HepG2 (cell line): ENCODE results near the gene TFEB. TPM values are rescaled to one million over a fixed set of nuclear protein-coding genes. Genes with fewer than 3 reads are reported as not detected.

Experiments
- ERF ChIP-seq: IDR thresholded peaks from 2 replicates; pipeline ENCODE4 v1.6.1; 2018; ENCODE audit warnings: missing biosample characterization, missing genetic modification reagents
- EZH2 ChIP-seq: conservative IDR thresholded peaks from 2 replicates; pipeline ENCODE4 v1.6.1; 2012; ENCODE audit warnings: mild to moderate bottlenecking, low read depth, low read length, moderate library complexity
- ISX ChIP-seq: sonication (generic); formaldehyde crosslinking; conservative IDR thresholded peaks from 2 replicates; pipeline ENCODE4 v1.5.0; 2020; ENCODE audit warnings: missing genetic modification reagents
- MAFG ChIP-seq: sonication (generic); formaldehyde crosslinking; IDR thresholded peaks from 2 replicates; pipeline ENCODE4 v1.5.1; 2020; ENCODE audit warnings: mild to moderate bottlenecking, missing genetic modification reagents
- MED8 ChIP-seq: sonication (generic); formaldehyde crosslinking; IDR thresholded peaks from 2 replicates; pipeline ENCODE4 v1.8.1; 2023; ENCODE audit warnings: mild to moderate bottlenecking, missing genetic modification reagents; ENCODE audit not compliant: insufficient replicate concordance
- MIER2 ChIP-seq: IDR thresholded peaks from 2 replicates; pipeline ENCODE4 v1.6.1; 2016; ENCODE audit warnings: missing biosample characterization, missing genetic modification reagents
- MTA1 ChIP-seq: sonication (generic); formaldehyde crosslinking; IDR thresholded peaks from 2 replicates; pipeline ENCODE4 v1.4.0; 2020; ENCODE audit warnings: missing genetic modification reagents, mild to moderate bottlenecking, borderline replicate concordance
- MYNN ChIP-seq: sonication (generic); formaldehyde crosslinking; IDR thresholded peaks from 2 replicates; pipeline ENCODE4 v1.4.0; 2020; ENCODE audit warnings: mild to moderate bottlenecking, low read depth, missing genetic modification reagents
- NCOA2 ChIP-seq: sonication (generic); formaldehyde crosslinking; IDR thresholded peaks from 2 replicates; pipeline ENCODE4 v1.8.0; 2022; ENCODE audit warnings: inconsistent platforms
- RXRA ChIP-seq: sonication (generic); formaldehyde crosslinking; IDR thresholded peaks from 2 replicates; pipeline ENCODE4 v1.5.1; 2020; ENCODE audit warnings: missing genetic modification reagents
- TEAD3 ChIP-seq: optimal IDR thresholded peaks from 2 replicates; pipeline ENCODE3; 2016; ENCODE audit warnings: borderline replicate concordance
- TGIF2 ChIP-seq: IDR thresholded peaks from 2 replicates; pipeline ENCODE4 v1.6.1; 2016; ENCODE audit warnings: control low read depth, missing compliant biosample characterization
- ZNF121 ChIP-seq: sonication (generic); formaldehyde crosslinking; IDR thresholded peaks from 2 replicates; pipeline ENCODE4 v1.5.0; 2020; ENCODE audit warnings: mild to moderate bottlenecking, missing genetic modification reagents
- ZNF430 ChIP-seq: sonication (generic); formaldehyde crosslinking; IDR thresholded peaks from 2 replicates; pipeline ENCODE4 v1.9.0; 2021; ENCODE audit warnings: mild to moderate bottlenecking, missing genetic modification reagents
- ZNF484 ChIP-seq: sonication (generic); formaldehyde crosslinking; IDR thresholded peaks from 2 replicates; pipeline ENCODE4 v1.5.1; 2020; ENCODE audit warnings: mild to moderate bottlenecking, low read depth, missing genetic modification reagents, borderline replicate concordance
- ZNF768 ChIP-seq: sonication (generic); formaldehyde crosslinking; IDR thresholded peaks from 2 replicates; pipeline ENCODE4 v1.4.0; 2020; ENCODE audit warnings: missing genetic modification reagents
- ZSCAN30 ChIP-seq: sonication (generic); formaldehyde crosslinking; IDR thresholded peaks from 2 replicates; pipeline ENCODE4 v1.5.0; 2020; ENCODE audit warnings: mild to moderate bottlenecking, missing genetic modification reagents
- polyA plus RNA-seq, 8 experiments: library from polyadenylated mRNA; depleted of rRNA in 3 of 8; stranded (reverse) in 7 of 8; unstranded in 1 of 8; fragments of >200 nt; fragmentation: Illumina TruSeq in 4 of 8; extraction: Trizol in 4 of 8; gene quantifications; 2 replicates each; pipeline versions ENCODE4 v1.2.1 to v1.2.3, GENCODE V29; 2011 to 2016; ENCODE audit warnings: low read depth in 4 of 8, missing spikeins in 1 of 8, mixed read lengths in 1 of 8; ENCODE audit not compliant: insufficient read depth in 1 of 8
- total RNA-seq, 5 experiments: library from RNA; depleted of rRNA; stranded (reverse); fragments of >200 nt; fragmentation: Illumina TruSeq; extraction: Trizol; gene quantifications; 2 replicates each; pipeline ENCODE4 v1.2.3, GENCODE V29; 2016; ENCODE audit warnings: low read depth in 1 of 5
- TF ChIP-seq, protein P1 (sequence below): sonication (generic); formaldehyde crosslinking; IDR thresholded peaks from 2 replicates; pipeline ENCODE4 v1.4.0; 2020; ENCODE audit warnings: missing genetic modification reagents
- TF ChIP-seq, protein P2 (sequence below): sonication (generic); formaldehyde crosslinking; IDR thresholded peaks from 2 replicates; pipeline ENCODE4 v1.5.0; 2020; ENCODE audit warnings: missing genetic modification reagents
- TF ChIP-seq, protein P3 (sequence below): sonication (generic); formaldehyde crosslinking; IDR thresholded peaks from 2 replicates; pipeline ENCODE4 v1.8.0; 2022; ENCODE audit warnings: mild to moderate bottlenecking, missing genetic modification reagents, moderate library complexity
- TF ChIP-seq, protein P4 (sequence below): sonication (generic); formaldehyde crosslinking; IDR thresholded peaks from 2 replicates; pipeline ENCODE4 v1.4.0; 2020; ENCODE audit warnings: missing genetic modification reagents

Gene TFEB
- total and polyA plus RNA-seq, 2 of the 13 experiments (the other 11 are each of a cell fraction or from before 2014, with no cell fraction given): 13.3 to 18.7 TPM

DNA sequence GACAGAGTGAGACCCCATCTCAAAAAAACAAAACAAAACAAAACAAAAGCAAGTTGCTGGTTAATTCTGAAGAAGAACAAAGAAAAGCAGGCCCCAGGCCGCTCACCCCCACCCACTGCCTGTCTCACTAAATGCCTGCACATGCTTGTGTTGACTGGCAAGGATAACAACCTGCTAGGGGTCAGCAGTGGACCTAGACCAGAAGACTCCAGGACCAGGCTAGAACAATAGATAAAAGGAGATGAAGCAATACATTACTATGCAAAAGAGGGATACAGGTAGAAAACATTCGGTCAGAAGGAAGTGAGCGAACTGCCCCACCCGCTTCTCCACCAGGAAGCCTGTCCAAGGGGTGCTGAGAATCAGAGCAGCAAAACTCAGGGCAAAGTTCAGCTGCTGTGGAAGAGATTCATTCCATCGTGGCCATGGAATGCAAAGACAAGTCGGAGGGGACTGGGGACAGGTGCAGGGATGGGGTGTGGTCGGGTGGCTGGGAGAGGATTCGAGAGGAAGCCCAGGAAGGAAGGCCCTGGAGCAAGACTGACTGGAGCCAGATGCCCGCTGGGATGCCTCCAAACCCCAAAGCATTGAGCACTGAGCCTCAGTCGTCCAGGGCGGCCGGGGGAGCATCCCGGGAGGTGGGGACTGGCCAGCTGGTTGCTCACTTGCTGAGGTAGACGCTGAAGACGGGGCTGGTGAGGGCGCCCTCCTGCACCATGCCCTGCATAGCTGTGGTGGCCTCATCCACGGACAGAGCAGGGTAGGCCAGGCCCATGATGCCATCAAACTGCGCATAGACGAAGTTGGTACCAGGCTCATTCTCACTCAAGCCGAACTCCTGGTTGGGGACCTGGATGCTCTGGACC, 6.5 kb upstream of the TFEB start (continued):
- TF ChIP-seq, protein P1, sequence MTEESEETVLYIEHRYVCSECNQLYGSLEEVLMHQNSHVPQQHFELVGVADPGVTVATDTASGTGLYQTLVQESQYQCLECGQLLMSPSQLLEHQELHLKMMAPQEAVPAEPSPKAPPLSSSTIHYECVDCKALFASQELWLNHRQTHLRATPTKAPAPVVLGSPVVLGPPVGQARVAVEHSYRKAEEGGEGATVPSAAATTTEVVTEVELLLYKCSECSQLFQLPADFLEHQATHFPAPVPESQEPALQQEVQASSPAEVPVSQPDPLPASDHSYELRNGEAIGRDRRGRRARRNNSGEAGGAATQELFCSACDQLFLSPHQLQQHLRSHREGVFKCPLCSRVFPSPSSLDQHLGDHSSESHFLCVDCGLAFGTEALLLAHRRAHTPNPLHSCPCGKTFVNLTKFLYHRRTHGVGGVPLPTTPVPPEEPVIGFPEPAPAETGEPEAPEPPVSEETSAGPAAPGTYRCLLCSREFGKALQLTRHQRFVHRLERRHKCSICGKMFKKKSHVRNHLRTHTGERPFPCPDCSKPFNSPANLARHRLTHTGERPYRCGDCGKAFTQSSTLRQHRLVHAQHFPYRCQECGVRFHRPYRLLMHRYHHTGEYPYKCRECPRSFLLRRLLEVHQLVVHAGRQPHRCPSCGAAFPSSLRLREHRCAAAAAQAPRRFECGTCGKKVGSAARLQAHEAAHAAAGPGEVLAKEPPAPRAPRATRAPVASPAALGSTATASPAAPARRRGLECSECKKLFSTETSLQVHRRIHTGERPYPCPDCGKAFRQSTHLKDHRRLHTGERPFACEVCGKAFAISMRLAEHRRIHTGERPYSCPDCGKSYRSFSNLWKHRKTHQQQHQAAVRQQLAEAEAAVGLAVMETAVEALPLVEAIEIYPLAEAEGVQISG (CRISPR knock-in tag): peak; percentile 57
- TF ChIP-seq, protein P2, sequence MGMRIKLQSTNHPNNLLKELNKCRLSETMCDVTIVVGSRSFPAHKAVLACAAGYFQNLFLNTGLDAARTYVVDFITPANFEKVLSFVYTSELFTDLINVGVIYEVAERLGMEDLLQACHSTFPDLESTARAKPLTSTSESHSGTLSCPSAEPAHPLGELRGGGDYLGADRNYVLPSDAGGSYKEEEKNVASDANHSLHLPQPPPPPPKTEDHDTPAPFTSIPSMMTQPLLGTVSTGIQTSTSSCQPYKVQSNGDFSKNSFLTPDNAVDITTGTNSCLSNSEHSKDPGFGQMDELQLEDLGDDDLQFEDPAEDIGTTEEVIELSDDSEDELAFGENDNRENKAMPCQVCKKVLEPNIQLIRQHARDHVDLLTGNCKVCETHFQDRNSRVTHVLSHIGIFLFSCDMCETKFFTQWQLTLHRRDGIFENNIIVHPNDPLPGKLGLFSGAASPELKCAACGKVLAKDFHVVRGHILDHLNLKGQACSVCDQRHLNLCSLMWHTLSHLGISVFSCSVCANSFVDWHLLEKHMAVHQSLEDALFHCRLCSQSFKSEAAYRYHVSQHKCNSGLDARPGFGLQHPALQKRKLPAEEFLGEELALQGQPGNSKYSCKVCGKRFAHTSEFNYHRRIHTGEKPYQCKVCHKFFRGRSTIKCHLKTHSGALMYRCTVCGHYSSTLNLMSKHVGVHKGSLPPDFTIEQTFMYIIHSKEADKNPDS (CRISPR knock-in tag): no peak
- TF ChIP-seq MYNN (no peak), ZNF484 (CRISPR knock-in tag) (no peak), TEAD3 (peak; percentile 97), EZH2 (no peak), ZSCAN30 (no peak), MTA1 (CRISPR knock-in tag) (no peak), ZNF430 (CRISPR knock-in tag) (0 out of 2 replicates have a peak, but pooled peaks have one; percentile 45), ZNF768 (peak; percentile 10), ISX (CRISPR knock-in tag) (no peak), ERF (CRISPR knock-in tag) (no peak), TGIF2 (CRISPR knock-in tag) (peak; percentile 51; the same call in 1 of the 2 replicates), RXRA (CRISPR knock-in tag) (peak; percentile 47; the same call in 1 of the 2 replicates), MAFG (CRISPR knock-in tag) (no peak), NCOA2 (CRISPR knock-in tag) (peak; percentile 70; the same call in 1 of the 2 replicates), ZNF121 (0 out of 2 replicates have a peak, but pooled peaks have one; percentile 26), MIER2 (CRISPR knock-in tag) (peak; percentile 50; the same call in 1 of the 2 replicates), MED8 (CRISPR knock-in tag) (no peak)
- TF ChIP-seq, protein P3, sequence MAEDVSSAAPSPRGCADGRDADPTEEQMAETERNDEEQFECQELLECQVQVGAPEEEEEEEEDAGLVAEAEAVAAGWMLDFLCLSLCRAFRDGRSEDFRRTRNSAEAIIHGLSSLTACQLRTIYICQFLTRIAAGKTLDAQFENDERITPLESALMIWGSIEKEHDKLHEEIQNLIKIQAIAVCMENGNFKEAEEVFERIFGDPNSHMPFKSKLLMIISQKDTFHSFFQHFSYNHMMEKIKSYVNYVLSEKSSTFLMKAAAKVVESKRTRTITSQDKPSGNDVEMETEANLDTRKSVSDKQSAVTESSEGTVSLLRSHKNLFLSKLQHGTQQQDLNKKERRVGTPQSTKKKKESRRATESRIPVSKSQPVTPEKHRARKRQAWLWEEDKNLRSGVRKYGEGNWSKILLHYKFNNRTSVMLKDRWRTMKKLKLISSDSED (CRISPR knock-in tag): no peak
- TF ChIP-seq, protein P4, sequence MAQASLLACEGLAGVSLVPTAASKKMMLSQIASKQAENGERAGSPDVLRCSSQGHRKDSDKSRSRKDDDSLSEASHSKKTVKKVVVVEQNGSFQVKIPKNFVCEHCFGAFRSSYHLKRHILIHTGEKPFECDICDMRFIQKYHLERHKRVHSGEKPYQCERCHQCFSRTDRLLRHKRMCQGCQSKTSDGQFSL (CRISPR knock-in tag): no peak
